A549 treated with AZD9567 at 1 μM for 4 hours (cell line): ENCODE measurements around the gene ITPR1. TPM values are rescaled to one million over a fixed set of nuclear protein-coding genes. Genes with fewer than 3 reads are reported as not detected.

ENCODE experiments used
- total RNA-seq: library from RNA; stranded (reverse); fragments of 200-300 nt; extraction: Qiagen RNA extraction; gene quantifications from 5 replicates; pipeline ENCODE4 v1.2.3, GENCODE V29; 2022; ENCODE audit not compliant: insufficient read depth

Gene ITPR1
- 4.4 to 7.1 TPM (median 5.5 TPM) in 5 replicates for total RNA-seq

GRCh38 chr3:4493014-4493940, at the start of gene ITPR1:
ITPR1 (plus strand) TSS chr3:4493348; CDS start chr3:4516492, 23,144 bp downstream.

GRCh38 chr3:4466741-4467521, 26.2 kb upstream of the ITPR1 start, which contains the start of gene SUMF1:
SUMF1 (minus strand) TSS chr3:4467269; CDS start chr3:4467245, 24 bp downstream.

Other genes starting within 250 kb of the ITPR1 start
- gene SETMAR, start 190.0 kb upstream of the ITPR1 start, total RNA-seq = 5.9 to 9.1 TPM (median 8.3 TPM) in 5 replicates
- 20.9 to 23.1 TPM (median 21.9 TPM) in 5 replicates for gene SUMF1, start 26.1 kb upstream of the ITPR1 start, total RNA-seq